K562 (cell line): ENCODE results near the gene MLX. TPM values are rescaled to one million over a fixed set of nuclear protein-coding genes. Genes with fewer than 3 reads are reported as not detected.

Experiments used
- ATAC-seq: fragments of 200-7000 bp; cut with Tn5 transposase; 3 replicates; pipeline ENCODE4 v1.9.1; 2020; ENCODE audit warnings: moderate library complexity
- BruUV-seq: library from RNA; stranded (reverse); fragments of 400-500 nt; replicated peaks from 2 replicates; lab custom pipeline; 2021; lab: Mats Ljungman, UMichigan
- CTCF ChIA-PET: fragments of 300-600 bp; formaldehyde crosslinking; extraction: SDS; loops from one replicate; lab custom pipeline; 2021; ENCODE audit warnings: low intra/inter-chr PET ratio; lab: Yijun Ruan, JAX
- POLR2A ChIA-PET: fragments of 300-600, 350-650 bp; sonication (Branson Sonifier 250); formaldehyde crosslinking; extraction: SDS; loops from one replicate; lab custom pipeline; 2021; ENCODE audit warnings: antibody characterized with exemption, inconsistent platforms; lab: Yijun Ruan, JAX
- DNase-seq, 4 experiments: peaks; one replicate each; pipeline versions ENCODE4 v3.0.0 to v3.0.0-alpha.2; 2011 to 2018; ENCODE audit warnings: low spot score in 3 of 4, mixed read lengths in 3 of 4; ENCODE audit errors: extremely low read depth in 1 of 4
- FAIRE-seq: peaks from 2 replicates; lab custom pipeline; 2011; peaks lifted over from hg19 to GRCh38; lab: Jason Lieb, UNC
- H2AFZ ChIP-seq: 2 replicates; pipeline ENCODE4 v1.6.0; 2011; ENCODE audit warnings: low read depth, low read length, control low read depth, inconsistent platforms
- H3K27ac ChIP-seq: fragments of 200-600 bp; 3 replicates; pipeline ENCODE4 v1.8.0; 2011; ENCODE audit warnings: low read depth, mild to moderate bottlenecking, control low read depth, inconsistent platforms, low read length, moderate library complexity, mixed read lengths; ENCODE audit errors: extremely low read depth
- H3K27me3 ChIP-seq, 2 experiments: fragments of 300-600 bp in 1 of 2; 2 replicates in 1 of 2; 3 replicates in 1 of 2; pipeline versions ENCODE4 v1.6.0 to v1.8.0; 2011; ENCODE audit warnings: inconsistent platforms in 2 of 2, low read length in 2 of 2, mild to moderate bottlenecking in 1 of 2, mixed read lengths in 1 of 2, moderate library complexity in 1 of 2; ENCODE audit not compliant: control insufficient read depth in 2 of 2, insufficient read depth in 2 of 2
- H3K36me3 ChIP-seq: fragments of 300-600 bp; 3 replicates; pipeline ENCODE4 v1.8.0; 2011; ENCODE audit warnings: mild to moderate bottlenecking, low read length, inconsistent platforms; ENCODE audit not compliant: control insufficient read depth, insufficient read depth
- H3K4me1 ChIP-seq, 2 experiments: fragments of 200-600 bp in 1 of 2; replicated peaks in 1 of 2; 2 replicates in 1 of 2; 3 replicates in 1 of 2; pipeline versions ENCODE4 v1.5.1 to v1.8.0; 2011; ENCODE audit warnings: inconsistent platforms in 2 of 2, low read length in 2 of 2, mild to moderate bottlenecking in 1 of 2, mixed read lengths in 1 of 2, moderate library complexity in 1 of 2; ENCODE audit not compliant: control insufficient read depth in 2 of 2, insufficient read depth in 2 of 2
- H3K4me2 ChIP-seq: 2 replicates; pipeline ENCODE4 v1.6.1; 2011; ENCODE audit warnings: low read length, control low read depth, inconsistent platforms, mixed read lengths; ENCODE audit not compliant: insufficient read depth
- H3K4me3 ChIP-seq: fragments of 200-600 bp; sonication (generic), shearing (Covaris generic); 2 replicates; pipeline ENCODE4 v1.5.1; 2016; ENCODE audit warnings: control low read depth, inconsistent platforms
- H3K79me2 ChIP-seq: fragments of 200-600 bp; 3 replicates; pipeline ENCODE4 v1.8.0; 2011; ENCODE audit warnings: low read length, inconsistent platforms; ENCODE audit not compliant: control insufficient read depth, insufficient read depth
- H3K9ac ChIP-seq, 2 experiments: 2 replicates each; pipeline versions ENCODE4 v1.6.0 to v1.6.1; 2011; ENCODE audit warnings: low read depth in 2 of 2, low read length in 2 of 2, control low read depth in 1 of 2, inconsistent platforms in 1 of 2, mild to moderate bottlenecking in 1 of 2, mixed read lengths in 1 of 2; ENCODE audit not compliant: insufficient read depth in 1 of 2
- H3K9me1 ChIP-seq: one replicate; pipeline ENCODE4 v1.6.0; 2011; ENCODE audit warnings: inconsistent platforms, mild to moderate bottlenecking, low read length, moderate library complexity; ENCODE audit not compliant: control insufficient read depth, insufficient read depth
- H3K9me3 ChIP-seq: replicated peaks from 2 replicates; pipeline ENCODE4 v1.5.1; 2011; ENCODE audit warnings: low read depth, low read length, inconsistent platforms; ENCODE audit not compliant: control insufficient read depth, insufficient read depth
- H4K20me1 ChIP-seq: replicated peaks from 2 replicates; pipeline ENCODE4 v1.6.1; 2011; ENCODE audit warnings: low read length, inconsistent platforms, mixed read lengths; ENCODE audit not compliant: control insufficient read depth, insufficient read depth
- CEBPG ChIP-seq, 3 experiments: fragments of 200-800 bp in 1 of 3; sonication (Bioruptor generic) in 1 of 3; sonication (generic) in 1 of 3; formaldehyde crosslinking in 1 of 3; IDR thresholded peaks in 2 of 3; conservative IDR thresholded peaks in 1 of 3; 2 replicates each; pipeline versions ENCODE4 v1.6.1 to v1.8.0; 2016 to 2022; ENCODE audit warnings: missing compliant biosample characterization in 2 of 3, missing genetic modification characterization in 2 of 3, mild to moderate bottlenecking in 1 of 3, missing genetic modification reagents in 1 of 3
- HDAC2 ChIP-seq: fragments of 450-650 bp; IDR thresholded peaks from 2 replicates; pipeline ENCODE4 v1.6.1; 2016; ENCODE audit warnings: mild to moderate bottlenecking
- MEIS2 ChIP-seq: fragments of 450-650 bp; IDR thresholded peaks from 2 replicates; pipeline ENCODE4 v1.6.1; 2014; ENCODE audit warnings: mild to moderate bottlenecking; ENCODE audit not compliant: partially characterized antibody
- PRMT5 ChIP-seq: sonication (generic); formaldehyde crosslinking; IDR thresholded peaks from 2 replicates; pipeline ENCODE4 v1.5.0; 2020; ENCODE audit warnings: missing genetic modification reagents
- RBBP5 ChIP-seq: fragments of 200-600 bp; sonication (generic); IDR thresholded peaks from 2 replicates; pipeline ENCODE4 v1.6.1; 2012; ENCODE audit warnings: borderline replicate concordance, mild to moderate bottlenecking, low read length, control low read depth, inconsistent platforms; ENCODE audit not compliant: insufficient read depth, poor library complexity, severe bottlenecking
- SETDB1 ChIP-seq: IDR thresholded peaks from one replicate; pipeline ENCODE4 v1.6.1; 2012; ENCODE audit warnings: low read length, control low read depth, inconsistent platforms
- SOX6 ChIP-seq: fragments of 450-650 bp; IDR thresholded peaks from 2 replicates; pipeline ENCODE4 v1.6.1; 2014; ENCODE audit warnings: mild to moderate bottlenecking
- TGIF2 ChIP-seq: sonication (generic); formaldehyde crosslinking; IDR thresholded peaks from 2 replicates; pipeline ENCODE4 v1.8.1; 2022; ENCODE audit warnings: mild to moderate bottlenecking, missing genetic modification reagents, moderate library complexity
- TRIM28 ChIP-seq: fragments of 450-650 bp; IDR thresholded peaks from 2 replicates; pipeline ENCODE4 v1.6.1; 2017
- XRCC5 ChIP-seq: fragments of 200-400 bp; formaldehyde crosslinking; IDR thresholded peaks from 2 replicates; pipeline ENCODE4 v1.6.1; 2017; ENCODE audit warnings: low read depth, mild to moderate bottlenecking, low read length
- ZNF696 ChIP-seq: fragments of 250-450 bp; sonication (Bioruptor Pico); conservative IDR thresholded peaks from 2 replicates; pipeline ENCODE4 v1.4.0; 2020; ENCODE audit warnings: mild to moderate bottlenecking, moderate library complexity
- ZNF780A ChIP-seq: fragments of 250-450 bp; sonication (Bioruptor Pico); IDR thresholded peaks from 2 replicates; pipeline ENCODE4 v1.5.0; 2021; ENCODE audit warnings: mild to moderate bottlenecking
- WGBS: fragments of 100-300 bp; shearing (Covaris generic); methylation state at CpG from one replicate; pipeline ENCODE4 v1.1.6; 2016; ENCODE audit warnings: low coverage, mixed read lengths; ENCODE audit not compliant: insufficient coverage; ENCODE audit errors: missing lambda C conversion rate; 5-methylcytosine and 5-hydroxymethylcytosine counted together
- in situ Hi-C: fragments of 300-500 bp; cut with MboI; formaldehyde crosslinking; loops from 4 replicates; pipeline ENCODE4 v1.15.0; 2018; ENCODE audit warnings: inconsistent platforms, mixed read lengths
- intact Hi-C: fragments of 100-400 bp; cut with micrococcal nuclease; formaldehyde crosslinking; loops from 2 replicates; pipeline ENCODE4 v1.14.2; 2022
- polyA plus RNA-seq, 8 experiments: library from polyadenylated mRNA; depleted of rRNA in 4 of 8; stranded (reverse) in 5 of 8; unstranded in 3 of 8; fragments of >200 nt; fragmentation: Nextera tagmentation in 2 of 8; fragmentation: Illumina TruSeq in 1 of 8; extraction: Ambion mirVana in 2 of 8; extraction: Trizol in 1 of 8; gene quantifications; 2 replicates each; pipeline versions ENCODE4 v1.2.1 to v1.2.3, GENCODE V29; 2011 to 2014; ENCODE audit warnings: inconsistent platforms in 1 of 8, missing spikeins in 1 of 8
- total RNA-seq, 7 experiments: library from RNA; depleted of rRNA in 6 of 7; stranded (reverse); fragments of >200 nt in 6 of 7; fragmentation: Illumina TruSeq in 2 of 7; extraction: Trizol in 2 of 7; gene quantifications; 2 replicates each; pipeline versions ENCODE4 v1.2.1 to v1.2.3, GENCODE V29; 2011 to 2021; ENCODE audit warnings: low replicate concordance in 1 of 7
- TF ChIP-seq, protein P1 (sequence below): fragments of 150-350 bp; conservative IDR thresholded peaks from 2 replicates; pipeline ENCODE4 v1.6.1; 2014; ENCODE audit warnings: low read length
- TF ChIP-seq, protein P2 (sequence below): IDR thresholded peaks from 3 replicates; pipeline ENCODE4 v1.6.1; 2011; ENCODE audit warnings: borderline replicate concordance, mild to moderate bottlenecking; ENCODE audit not compliant: insufficient read length, insufficient read depth
- TF ChIP-seq, protein P3 (sequence below): fragments of 250-450 bp; sonication (Bioruptor Pico); IDR thresholded peaks from 2 replicates; pipeline ENCODE4 v1.8.0; 2021; ENCODE audit warnings: borderline replicate concordance, mild to moderate bottlenecking, moderate library complexity; ENCODE audit not compliant: poor library complexity, severe bottlenecking
- TF ChIP-seq, protein P4 (sequence below): sonication (generic); formaldehyde crosslinking; IDR thresholded peaks from 2 replicates; pipeline ENCODE4 v1.9.0; 2022; ENCODE audit warnings: mild to moderate bottlenecking, missing genetic modification reagents

MLX gene
- total and polyA plus RNA-seq, 9 of the 15 experiments (the other 6 are each of a cell fraction or from before 2014, with no cell fraction given) = 42.9 to 100 (median 58.9) TPM

DNA sequence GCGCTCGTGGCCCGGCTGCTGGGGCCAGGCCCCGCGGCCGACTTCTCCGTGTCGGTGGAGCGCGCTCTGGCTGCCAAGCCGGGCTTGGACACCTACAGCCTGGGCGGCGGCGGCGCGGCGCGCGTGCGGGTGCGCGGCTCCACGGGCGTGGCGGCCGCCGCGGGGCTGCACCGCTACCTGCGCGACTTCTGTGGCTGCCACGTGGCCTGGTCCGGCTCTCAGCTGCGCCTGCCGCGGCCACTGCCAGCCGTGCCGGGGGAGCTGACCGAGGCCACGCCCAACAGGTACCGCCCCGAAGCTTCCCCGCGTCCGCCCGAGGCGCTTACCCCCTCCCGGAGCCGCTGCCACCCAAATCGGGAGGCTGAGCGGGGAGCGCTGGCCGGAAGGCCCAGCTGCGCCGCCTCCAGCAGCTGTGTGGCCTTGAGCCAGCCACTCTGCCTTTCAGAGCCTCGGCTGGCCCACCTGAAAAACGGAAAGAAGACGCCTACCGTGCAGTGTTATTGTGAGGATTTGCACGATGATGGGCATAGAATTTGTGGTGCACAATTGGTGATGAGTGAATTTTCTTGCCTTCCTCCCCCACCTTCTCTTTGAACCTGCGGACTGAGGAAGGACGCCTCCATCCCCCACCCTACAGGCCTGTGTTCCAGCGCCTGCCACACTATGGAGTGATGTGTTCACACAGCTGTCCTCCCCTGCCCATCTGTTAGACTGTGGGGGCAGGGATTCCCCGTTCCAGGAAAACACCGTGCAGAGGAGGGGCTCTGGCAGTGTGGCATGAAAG lies 30.3 kb upstream of the MLX start:
- Histone ChIP-seq H3K9me3 (no peaks in the 10 kb centered on the region), H2AFZ (peak overlapping the region; percentile 87), H3K9ac (peak overlapping the region; percentile 70 to 97), H3K4me1 (peaks cover 26 to 54% of the 10 kb centered on the region in 2 experiments; a peak in 4 of 5 replicates), H3K27me3 (no peaks in the 10 kb centered on the region), H3K9me1 (no peaks in the 10 kb centered on the region), H3K36me3 (peaks cover 25% of the 10 kb centered on the region; the same call in 2 of the 3 replicates), H3K4me2 (peak overlapping the region; percentile 92), H3K27ac (peak overlapping the region; percentile 80), H4K20me1 (no peaks in the 10 kb centered on the region; the same call in 1 of the 2 replicates), H3K79me2 (peaks cover 17% of the 10 kb centered on the region), H3K4me3 (peak overlapping the region; percentile 64)
- peak; percentile 90 to 97 (median 95) for DNase-seq
- CTCF ChIA-PET = interaction anchor here (0.7 to 1.3 kb wide), 2 partner anchors 19 to 30 kb away, joined by 3 to 6 read pairs; partner anchors contain the start of gene MLX
- WGBS = under 1% methylated on average over 46 of the region's 65 CpGs
- peak; percentile 69 for FAIRE-seq
- POLR2A ChIA-PET = interaction anchor here (0.5 to 2.7 kb wide), 13 partner anchors 10 to 606 kb away, joined by 3 to 15 read pairs (median 4); partner anchors contain the start of gene ODAD4
- ATAC-seq = peak; percentile 81
- no TSS peak for BruUV-seq
- intact Hi-C loops = no loop called here
- in situ Hi-C loops = no loop called here
- TF ChIP-seq TGIF2 (no peak), CEBPG (CRISPR knock-in tag; IDR thresholded peaks at IDR 0.05) (no peak), CEBPG (tag; conservative IDR thresholded peaks at IDR 0.05 in 1 of 2, IDR thresholded peaks at IDR 0.05 in 1 of 2) (no peak), SOX6 (peak; percentile 35), SETDB1 (no peak), ZNF780A (CRISPR knock-in tag) (no peak), ZNF696 (CRISPR knock-in tag) (no peak), HDAC2 (peak; percentile 17; the same call in 1 of the 2 replicates), PRMT5 (CRISPR knock-in tag) (no peak), RBBP5 (peak; percentile 72), MEIS2 (no peak), TRIM28 (no peak), XRCC5 (no peak)
- TF ChIP-seq, protein P1, sequence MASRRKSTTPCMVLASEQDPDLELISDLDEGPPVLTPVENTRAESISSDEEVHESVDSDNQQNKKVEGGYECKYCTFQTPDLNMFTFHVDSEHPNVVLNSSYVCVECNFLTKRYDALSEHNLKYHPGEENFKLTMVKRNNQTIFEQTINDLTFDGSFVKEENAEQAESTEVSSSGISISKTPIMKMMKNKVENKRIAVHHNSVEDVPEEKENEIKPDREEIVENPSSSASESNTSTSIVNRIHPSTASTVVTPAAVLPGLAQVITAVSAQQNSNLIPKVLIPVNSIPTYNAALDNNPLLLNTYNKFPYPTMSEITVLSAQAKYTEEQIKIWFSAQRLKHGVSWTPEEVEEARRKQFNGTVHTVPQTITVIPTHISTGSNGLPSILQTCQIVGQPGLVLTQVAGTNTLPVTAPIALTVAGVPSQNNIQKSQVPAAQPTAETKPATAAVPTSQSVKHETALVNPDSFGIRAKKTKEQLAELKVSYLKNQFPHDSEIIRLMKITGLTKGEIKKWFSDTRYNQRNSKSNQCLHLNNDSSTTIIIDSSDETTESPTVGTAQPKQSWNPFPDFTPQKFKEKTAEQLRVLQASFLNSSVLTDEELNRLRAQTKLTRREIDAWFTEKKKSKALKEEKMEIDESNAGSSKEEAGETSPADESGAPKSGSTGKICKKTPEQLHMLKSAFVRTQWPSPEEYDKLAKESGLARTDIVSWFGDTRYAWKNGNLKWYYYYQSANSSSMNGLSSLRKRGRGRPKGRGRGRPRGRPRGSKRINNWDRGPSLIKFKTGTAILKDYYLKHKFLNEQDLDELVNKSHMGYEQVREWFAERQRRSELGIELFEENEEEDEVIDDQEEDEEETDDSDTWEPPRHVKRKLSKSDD = no peak
- TF ChIP-seq, protein P2, sequence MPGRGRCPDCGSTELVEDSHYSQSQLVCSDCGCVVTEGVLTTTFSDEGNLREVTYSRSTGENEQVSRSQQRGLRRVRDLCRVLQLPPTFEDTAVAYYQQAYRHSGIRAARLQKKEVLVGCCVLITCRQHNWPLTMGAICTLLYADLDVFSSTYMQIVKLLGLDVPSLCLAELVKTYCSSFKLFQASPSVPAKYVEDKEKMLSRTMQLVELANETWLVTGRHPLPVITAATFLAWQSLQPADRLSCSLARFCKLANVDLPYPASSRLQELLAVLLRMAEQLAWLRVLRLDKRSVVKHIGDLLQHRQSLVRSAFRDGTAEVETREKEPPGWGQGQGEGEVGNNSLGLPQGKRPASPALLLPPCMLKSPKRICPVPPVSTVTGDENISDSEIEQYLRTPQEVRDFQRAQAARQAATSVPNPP = no peak
- TF ChIP-seq, protein P3, sequence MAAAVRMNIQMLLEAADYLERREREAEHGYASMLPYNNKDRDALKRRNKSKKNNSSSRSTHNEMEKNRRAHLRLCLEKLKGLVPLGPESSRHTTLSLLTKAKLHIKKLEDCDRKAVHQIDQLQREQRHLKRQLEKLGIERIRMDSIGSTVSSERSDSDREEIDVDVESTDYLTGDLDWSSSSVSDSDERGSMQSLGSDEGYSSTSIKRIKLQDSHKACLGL = peak; percentile 81
- TF ChIP-seq, protein P4, sequence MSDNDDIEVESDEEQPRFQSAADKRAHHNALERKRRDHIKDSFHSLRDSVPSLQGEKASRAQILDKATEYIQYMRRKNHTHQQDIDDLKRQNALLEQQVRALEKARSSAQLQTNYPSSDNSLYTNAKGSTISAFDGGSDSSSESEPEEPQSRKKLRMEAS (CRISPR knock-in tag) = no peak; the same call in none of the 2 replicates
